Thoracic aorta (tissue), 2 donors: ENCODE data around the gene ARHGAP10. TPM values are rescaled to one million over a fixed set of nuclear protein-coding genes. Genes with fewer than 3 reads are reported as not detected.

Experiments
- ATAC-seq: fragments of 150-250 bp; one replicate; pipeline ENCODE4 v1.8.0; 2017; ENCODE audit warnings: low read depth; ENCODE audit not compliant: insufficient number of reproducible peaks, low FRiP score
- DNase-seq: peaks from one replicate; pipeline ENCODE4 v3.0.0-alpha.2; 2020; ENCODE audit warnings: low spot score
- H3K27ac ChIP-seq, 2 donors: fragments of 200-600 bp; sonication (generic); 1 replicate in 1 of 2; 2 replicates in 1 of 2; pipeline ENCODE4 v1.5.1; 2016; ENCODE audit warnings: mild to moderate bottlenecking in 2 of 2, moderate library complexity in 2 of 2
- H3K27me3 ChIP-seq: fragments of 200-600 bp; sonication (generic); replicated peaks from 2 replicates; pipeline ENCODE4 v1.6.0; 2016; ENCODE audit warnings: mild to moderate bottlenecking; ENCODE audit not compliant: insufficient read depth
- H3K36me3 ChIP-seq: fragments of 200-600 bp; sonication (generic); one replicate; pipeline ENCODE4 v1.5.1; 2016
- H3K4me1 ChIP-seq, 2 donors: fragments of 200-600 bp; sonication (generic); 1 replicate in 1 of 2; 2 replicates in 1 of 2; pipeline versions ENCODE4 v1.5.1 to v1.6.0; 2016; ENCODE audit warnings: low read depth in 2 of 2, mild to moderate bottlenecking in 1 of 2; ENCODE audit not compliant: control insufficient read depth in 1 of 2
- H3K4me3 ChIP-seq: fragments of 200-600 bp; sonication (generic); 2 replicates; pipeline ENCODE4 v1.5.1; 2016; ENCODE audit warnings: mild to moderate bottlenecking
- H3K9me3 ChIP-seq: fragments of 200-600 bp; sonication (generic); 2 replicates; pipeline ENCODE4 v1.5.1; 2016
- CTCF ChIP-seq: fragments of 200-600 bp; sonication (generic); IDR thresholded peaks from one replicate; pipeline ENCODE4 v1.5.1; 2019; ENCODE audit warnings: antibody characterized with exemption
- total RNA-seq, 2 donors: library from RNA; depleted of rRNA; stranded (reverse); fragments of >200 nt; gene quantifications; one replicate each; pipeline versions ENCODE4 v1.1.0 to v1.2.3, GENCODE V29; 2016

Gene ARHGAP10
- total RNA-seq, 2 donors from 2014 or later = 195 to 211 TPM

- ATAC-seq (no peak), DNase-seq (no peak)
- H3K4me1 ChIP-seq = peaks cover 65 to 79% of the 10 kb centered on the region in 2 donors
Observed at GRCh38 chr4:147816382-147817254, 84.7 kb downstream of the ARHGAP10 start.

GRCh38 chr4:147820975-147821374, 89.1 kb downstream of the ARHGAP10 start:
- Histone ChIP-seq H3K9me3 (no peaks in the 10 kb centered on the region), H3K4me3 (no peak overlapping the region), H3K27me3 (no peaks in the 10 kb centered on the region), H3K36me3 (peaks cover 6% of the 10 kb centered on the region), H3K27ac (peak overlapping the region in 1 of 2 donors; percentile 57), H3K4me1 (peaks cover 47 to 79% of the 10 kb centered on the region in 2 donors)
- no peak for TF ChIP-seq CTCF
- DNase-seq (no peak), ATAC-seq (no peak)

More at GRCh38 chr4:147816382-147817254, 84.7 kb downstream of the ARHGAP10 start:
- H3K27ac ChIP-seq = peak overlapping the region; percentile 70 to 73
- H3K36me3 ChIP-seq = no peaks in the 10 kb centered on the region
- no peak for TF ChIP-seq CTCF
- no peaks in the 10 kb centered on the region for H3K9me3 ChIP-seq
- H3K27me3 ChIP-seq = no peaks in the 10 kb centered on the region
- no peak overlapping the region for H3K4me3 ChIP-seq

- no peak overlapping the region for H3K4me3 ChIP-seq
- no peak for TF ChIP-seq CTCF
- H3K4me1 ChIP-seq = peaks cover 48 to 79% of the 10 kb centered on the region in 2 donors
- DNase-seq (no peak), ATAC-seq (no peak)
- H3K27ac ChIP-seq = peak overlapping the region in 1 of 2 donors; percentile 57
- peaks cover 6% of the 10 kb centered on the region for H3K36me3 ChIP-seq
- H3K27me3 ChIP-seq = no peaks in the 10 kb centered on the region
- H3K9me3 ChIP-seq = no peaks in the 10 kb centered on the region
Observed at GRCh38 chr4:147821555-147821954, 89.7 kb downstream of the ARHGAP10 start.

- no peaks in the 10 kb centered on the region for H3K9me3 ChIP-seq
- TF ChIP-seq CTCF = no peak
- no peaks in the 10 kb centered on the region for H3K27me3 ChIP-seq
- DNase-seq (no peak), ATAC-seq (no peak)
- H3K36me3 ChIP-seq = peaks cover 6% of the 10 kb centered on the region
- H3K27ac ChIP-seq = peak overlapping the region; percentile 4 to 57
- peaks cover 46 to 79% of the 10 kb centered on the region in 2 donors for H3K4me1 ChIP-seq
- no peak overlapping the region for H3K4me3 ChIP-seq
Observed at GRCh38 chr4:147822128-147822527, 90.2 kb downstream of the ARHGAP10 start.

- H3K4me3 ChIP-seq = no peak overlapping the region
- TF ChIP-seq CTCF = no peak
- peaks cover 46 to 79% of the 10 kb centered on the region in 2 donors for H3K4me1 ChIP-seq
- peaks cover 6% of the 10 kb centered on the region for H3K36me3 ChIP-seq
- no peaks in the 10 kb centered on the region for H3K9me3 ChIP-seq
- peak overlapping the region in 1 of 2 donors; percentile 57 for H3K27ac ChIP-seq
- no peak for DNase-seq
- H3K27me3 ChIP-seq = no peaks in the 10 kb centered on the region
- no peak for ATAC-seq
Observed at GRCh38 chr4:147823130-147823529, 91.2 kb downstream of the ARHGAP10 start.
